PFSK-1 (cell line): ENCODE measurements around the gene STAT2.

Source experiments
- POLR2AphosphoS5 ChIP-seq: IDR thresholded peaks from 2 replicates; pipeline ENCODE4 v1.6.1; 2012; ENCODE audit warnings: low read depth, mild to moderate bottlenecking, control low read depth, low read length, moderate library complexity
- SIN3A ChIP-seq: IDR thresholded peaks from 2 replicates; pipeline ENCODE4 v1.6.1; 2012; ENCODE audit warnings: mild to moderate bottlenecking, low read length, moderate library complexity, borderline replicate concordance; ENCODE audit not compliant: insufficient read depth
- TAF1 ChIP-seq: IDR thresholded peaks from 2 replicates; pipeline ENCODE4 v1.6.1; 2012; ENCODE audit warnings: low read length, control low read depth, borderline replicate concordance; ENCODE audit not compliant: insufficient read depth
- TF ChIP-seq, protein P1 (sequence below), 2 experiments: IDR thresholded peaks; 2 replicates each; pipeline versions ENCODE4 v1.6.1 to v1.8.0; 2011 to 2012; ENCODE audit warnings: low read depth in 2 of 2, low read length in 2 of 2, control low read depth in 1 of 2, inconsistent platforms in 1 of 2, mild to moderate bottlenecking in 1 of 2, moderate library complexity in 1 of 2; ENCODE audit not compliant: insufficient read depth in 1 of 2

- TF ChIP-seq POLR2AphosphoS5 (no peak), SIN3A (no peak), TAF1 (no peak)
- TF ChIP-seq, protein P1, sequence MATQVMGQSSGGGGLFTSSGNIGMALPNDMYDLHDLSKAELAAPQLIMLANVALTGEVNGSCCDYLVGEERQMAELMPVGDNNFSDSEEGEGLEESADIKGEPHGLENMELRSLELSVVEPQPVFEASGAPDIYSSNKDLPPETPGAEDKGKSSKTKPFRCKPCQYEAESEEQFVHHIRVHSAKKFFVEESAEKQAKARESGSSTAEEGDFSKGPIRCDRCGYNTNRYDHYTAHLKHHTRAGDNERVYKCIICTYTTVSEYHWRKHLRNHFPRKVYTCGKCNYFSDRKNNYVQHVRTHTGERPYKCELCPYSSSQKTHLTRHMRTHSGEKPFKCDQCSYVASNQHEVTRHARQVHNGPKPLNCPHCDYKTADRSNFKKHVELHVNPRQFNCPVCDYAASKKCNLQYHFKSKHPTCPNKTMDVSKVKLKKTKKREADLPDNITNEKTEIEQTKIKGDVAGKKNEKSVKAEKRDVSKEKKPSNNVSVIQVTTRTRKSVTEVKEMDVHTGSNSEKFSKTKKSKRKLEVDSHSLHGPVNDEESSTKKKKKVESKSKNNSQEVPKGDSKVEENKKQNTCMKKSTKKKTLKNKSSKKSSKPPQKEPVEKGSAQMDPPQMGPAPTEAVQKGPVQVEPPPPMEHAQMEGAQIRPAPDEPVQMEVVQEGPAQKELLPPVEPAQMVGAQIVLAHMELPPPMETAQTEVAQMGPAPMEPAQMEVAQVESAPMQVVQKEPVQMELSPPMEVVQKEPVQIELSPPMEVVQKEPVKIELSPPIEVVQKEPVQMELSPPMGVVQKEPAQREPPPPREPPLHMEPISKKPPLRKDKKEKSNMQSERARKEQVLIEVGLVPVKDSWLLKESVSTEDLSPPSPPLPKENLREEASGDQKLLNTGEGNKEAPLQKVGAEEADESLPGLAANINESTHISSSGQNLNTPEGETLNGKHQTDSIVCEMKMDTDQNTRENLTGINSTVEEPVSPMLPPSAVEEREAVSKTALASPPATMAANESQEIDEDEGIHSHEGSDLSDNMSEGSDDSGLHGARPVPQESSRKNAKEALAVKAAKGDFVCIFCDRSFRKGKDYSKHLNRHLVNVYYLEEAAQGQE (IDR thresholded peaks at IDR 0.05; ENCODE audit: insufficient read depth in 1 of 2, low read depth in 2 of 2, low read length in 2 of 2) = no peak
Observed at GRCh38 chr12:56391721-56392120, 31.8 kb upstream of the STAT2 start.
